ENCODE results near the gene TRAF3IP3. TPM values are rescaled to one million over a fixed set of nuclear protein-coding genes. Genes with fewer than 3 reads are reported as not detected.

The TRAF3IP3 gene
- total RNA-seq, 1 donor from 2014 or later: not detected

GRCh38 chr1:209823143-209824041 lies 67.5 kb downstream of the TRAF3IP3 start:
- Histone ChIP-seq H3K27me3 (peaks cover 44% of the 10 kb centered on the region), H2AFZ (replicated peaks) (peak overlapping the region; percentile 59), H3K9ac (no peak overlapping the region), H3F3A (ENCODE audit: low read depth) (peaks cover 4% of the 10 kb centered on the region), H3K9me3 (ENCODE audit: low read depth) (no peaks in the 10 kb centered on the region), H4K20me1 (ENCODE audit: low read depth) (no peaks in the 10 kb centered on the region), H3K27ac (no peak overlapping the region), H3K36me3 (no peaks in the 10 kb centered on the region), H3K4me2 (no peak overlapping the region), H3K4me1 (no peaks in the 10 kb centered on the region), H3K4me3 (no peak overlapping the region), H3K79me2 (ENCODE audit: low read depth) (peaks cover 2% of the 10 kb centered on the region)
- no peak overlapping the region for H3K27ac Mint-ChIP-seq
- H3K9me3 Mint-ChIP-seq: no peaks in the 10 kb centered on the region
- no peak for TF ChIP-seq EZH2 (IDR thresholded peaks at IDR 0.05)
- TF ChIP-seq EZH2phosphoT487 (IDR thresholded peaks at IDR 0.05): no peak
- TF ChIP-seq CTCF (IDR thresholded peaks at IDR 0.05): peak; percentile 83
- no peaks in the 10 kb centered on the region for H3K36me3 Mint-ChIP-seq
- H3K4me1 Mint-ChIP-seq: peaks cover 10% of the 10 kb centered on the region
- no peak overlapping the region for H3K4me3 Mint-ChIP-seq
- peak; percentile 52 for DNase-seq (ENCODE audit: low spot score)
- peaks cover 8% of the 10 kb centered on the region for H3K27me3 Mint-ChIP-seq (ENCODE audit: insufficient read depth, low read depth)

DNA sequence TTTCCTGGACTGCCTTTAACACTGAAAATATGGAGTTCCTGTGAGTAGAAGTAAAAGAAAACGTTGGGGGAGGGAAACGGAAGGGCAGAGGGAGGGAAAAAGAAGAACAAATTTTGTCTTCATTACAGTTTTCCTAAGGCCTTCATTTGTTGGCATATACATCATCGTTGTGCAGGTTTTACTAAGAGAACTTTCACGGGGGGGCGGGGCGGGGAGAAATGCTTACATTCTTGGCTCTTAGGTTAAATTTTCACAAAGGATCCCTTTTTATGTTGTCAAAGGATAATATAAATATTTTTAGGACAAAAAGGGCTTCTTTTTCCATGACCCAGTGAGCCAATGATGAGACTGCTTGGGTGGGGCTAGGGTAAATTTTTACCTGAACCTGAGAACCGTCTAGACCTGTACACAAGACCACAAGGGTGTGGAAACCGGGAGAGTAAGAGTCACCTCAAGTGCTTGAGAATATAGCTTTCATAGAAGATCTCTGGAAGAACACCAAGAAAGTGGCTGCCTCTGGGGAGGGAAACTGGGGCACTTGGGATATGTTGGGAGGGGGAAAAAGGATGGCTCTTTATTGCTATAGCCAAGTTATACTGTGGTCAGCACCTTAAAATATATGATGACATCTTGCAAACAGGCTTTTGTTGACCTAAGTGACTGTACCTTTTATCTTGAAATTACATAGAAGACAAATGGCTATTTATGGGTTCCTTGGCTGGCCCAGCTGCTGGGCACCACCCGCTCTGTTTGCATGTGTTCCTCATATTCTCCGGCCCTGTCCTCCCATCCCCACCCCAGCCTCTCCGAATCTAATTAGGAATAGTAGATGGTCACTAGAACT lies 70.0 kb downstream of the TRAF3IP3 start:
- Mint-ChIP-seq H3K36me3 (no peaks in the 10 kb centered on the region), H3K27ac (no peak overlapping the region), H3K4me1 (peaks cover 15% of the 10 kb centered on the region), H3K27me3 (ENCODE audit: insufficient read depth, low read depth) (peaks cover 8% of the 10 kb centered on the region), H3K9me3 (no peaks in the 10 kb centered on the region), H3K4me3 (no peak overlapping the region)
- Histone ChIP-seq H3K36me3 (no peaks in the 10 kb centered on the region), H3K4me1 (no peaks in the 10 kb centered on the region), H3K4me3 (no peak overlapping the region), H2AFZ (replicated peaks) (no peak overlapping the region), H3K4me2 (no peak overlapping the region), H3K27ac (no peak overlapping the region), H3K79me2 (ENCODE audit: low read depth) (peaks cover 19% of the 10 kb centered on the region), H3K27me3 (peaks cover 22% of the 10 kb centered on the region), H3K9me3 (ENCODE audit: low read depth) (no peaks in the 10 kb centered on the region), H3F3A (ENCODE audit: low read depth) (peaks cover 4% of the 10 kb centered on the region), H3K9ac (no peak overlapping the region), H4K20me1 (ENCODE audit: low read depth) (no peaks in the 10 kb centered on the region)
- no peak for DNase-seq (ENCODE audit: low spot score)
- no peak for TF ChIP-seq EZH2 (IDR thresholded peaks at IDR 0.05)
- TF ChIP-seq CTCF (IDR thresholded peaks at IDR 0.05): no peak
- no peak for TF ChIP-seq EZH2phosphoT487 (IDR thresholded peaks at IDR 0.05)

DNA sequence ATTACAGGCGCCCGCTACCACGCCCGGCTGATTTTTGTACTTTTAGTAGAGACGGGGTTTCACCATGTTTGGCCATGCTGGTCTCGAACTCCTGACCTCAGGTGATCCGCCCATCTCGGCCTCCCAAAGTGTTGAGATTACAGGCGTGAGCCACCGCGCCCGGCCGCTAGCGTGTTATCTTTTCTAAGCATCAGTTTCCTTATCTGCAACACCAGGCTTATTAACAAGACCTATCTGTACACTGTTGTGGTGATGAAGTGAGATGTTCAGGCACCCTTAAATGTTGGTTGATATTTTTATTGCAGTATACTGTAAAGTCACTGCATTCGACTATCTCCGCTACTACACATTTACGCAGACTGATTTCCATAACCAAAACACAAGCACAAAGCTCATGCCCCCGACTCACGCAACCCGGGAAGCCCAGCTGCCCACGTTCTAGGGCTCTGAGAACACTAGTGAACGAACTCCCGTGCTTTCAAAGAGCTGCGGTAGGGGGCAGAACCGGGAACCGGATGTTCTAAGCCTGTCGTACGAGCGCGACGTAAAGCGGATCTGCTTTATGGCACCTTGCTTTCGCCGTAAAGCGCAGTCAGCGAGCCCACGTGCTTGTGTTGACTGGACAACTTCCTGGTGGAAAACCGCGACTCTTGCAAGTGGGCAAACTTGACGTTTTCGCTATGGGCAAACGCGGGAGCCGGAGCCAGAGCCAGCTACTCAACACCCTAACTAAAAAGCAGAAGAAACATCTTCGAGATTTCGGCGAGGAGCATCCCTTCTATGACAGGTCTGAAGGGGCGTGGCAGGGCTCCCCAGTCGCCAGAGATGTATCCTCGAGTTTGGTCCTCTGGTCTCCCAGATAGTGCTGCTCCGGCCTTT lies 71.8 kb downstream of the TRAF3IP3 start, which contains the start of gene UTP25:
Gene UTP25 (plus strand): TSS at position 589 of the 879 bp plus-strand sequence. CDS start 92 bp downstream, at position 681.
- H3K9me3 Mint-ChIP-seq: no peaks in the 10 kb centered on the region
- Histone ChIP-seq H3K27me3 (peaks cover 12% of the 10 kb centered on the region), H3K4me2 (peak within 1 kb of the TSS; percentile 86), H3K79me2 (ENCODE audit: low read depth) (peaks cover 19% of the 10 kb centered on the region), H4K20me1 (ENCODE audit: low read depth) (no peaks in the 10 kb centered on the region), H3F3A (ENCODE audit: low read depth) (peaks cover 4% of the 10 kb centered on the region), H3K9ac (no peak within 1 kb of the TSS), H3K4me1 (no peaks in the 10 kb centered on the region), H3K4me3 (peak within 1 kb of the TSS; percentile 94), H3K36me3 (peaks cover 6% of the 10 kb centered on the region), H2AFZ (replicated peaks) (peak within 1 kb of the TSS; percentile 99), H3K9me3 (ENCODE audit: low read depth) (no peaks in the 10 kb centered on the region), H3K27ac (no peak within 1 kb of the TSS)
- TF ChIP-seq EZH2phosphoT487 (IDR thresholded peaks at IDR 0.05) (no peak), EZH2 (IDR thresholded peaks at IDR 0.05) (no peak), CTCF (IDR thresholded peaks at IDR 0.05) (peak; percentile 68)
- peak; percentile 96 for DNase-seq (ENCODE audit: low spot score)
- H3K4me1 Mint-ChIP-seq: peaks cover 15% of the 10 kb centered on the region
- peak within 1 kb of the TSS; percentile 83 for H3K27ac Mint-ChIP-seq
- H3K36me3 Mint-ChIP-seq: no peaks in the 10 kb centered on the region
- H3K4me3 Mint-ChIP-seq: peak within 1 kb of the TSS; percentile 96
- peaks cover 6% of the 10 kb centered on the region for H3K27me3 Mint-ChIP-seq (ENCODE audit: insufficient read depth, low read depth)

Measured in neural progenitor cell (in vitro differentiated cells).